IMR-90 (cell line): ENCODE data around the gene TGM2. TPM values are rescaled to one million over a fixed set of nuclear protein-coding genes. Genes with fewer than 3 reads are reported as not detected.

Experiments used
- ATAC-seq: fragments of 200-7000 bp; cut with Tn5 transposase; 2 replicates; pipeline ENCODE4 v1.9.1; 2020; ENCODE audit warnings: low read depth, mild to moderate bottlenecking, moderate library complexity
- BruUV-seq: library from RNA; stranded (reverse); fragments of 400-500 nt; replicated peaks from 2 replicates; lab custom pipeline; 2021; lab: Mats Ljungman, UMichigan
- CTCF ChIA-PET: fragments of 300-600 bp; formaldehyde crosslinking; extraction: SDS; loops from one replicate; lab custom pipeline; 2021; ENCODE audit warnings: antibody characterized with exemption; lab: Yijun Ruan, JAX
- POLR2A ChIA-PET: fragments of 300-600 bp; sonication (Branson Sonifier 250); formaldehyde crosslinking; loops from one replicate; lab custom pipeline; 2022; ENCODE audit warnings: antibody characterized with exemption; ENCODE audit not compliant: unreplicated experiment; lab: Charles Lee
- DNase-seq: peaks from one replicate; pipeline ENCODE4 v3.0.0; 2013
- H2AFZ ChIP-seq: replicated peaks from 2 replicates; pipeline ENCODE3; 2013; ENCODE audit warnings: low read length, mild to moderate bottlenecking; ENCODE audit not compliant: poor library complexity
- H2AK5ac ChIP-seq: 2 replicates; pipeline ENCODE4 v1.6.1; 2013; ENCODE audit warnings: low read depth, low read length, inconsistent platforms
- H2AK9ac ChIP-seq: replicated peaks from 2 replicates; pipeline ENCODE3; 2013; ENCODE audit warnings: mild to moderate bottlenecking, low read depth, low read length, moderate library complexity; ENCODE audit not compliant: poor library complexity
- H2BK120ac ChIP-seq: 2 replicates; pipeline ENCODE4 v1.6.1; 2013; ENCODE audit warnings: low read depth, low read length, inconsistent platforms
- H2BK15ac ChIP-seq: 3 replicates; pipeline ENCODE4 v1.6.1; 2013; ENCODE audit warnings: low read depth, low read length, inconsistent platforms
- H2BK20ac ChIP-seq: 2 replicates; pipeline ENCODE4 v1.6.1; 2013; ENCODE audit warnings: low read depth, mild to moderate bottlenecking, inconsistent platforms, low read length, moderate library complexity
- H2BK5ac ChIP-seq: 2 replicates; pipeline ENCODE4 v1.6.1; 2013; ENCODE audit warnings: mild to moderate bottlenecking, low read depth, low read length, inconsistent platforms; ENCODE audit not compliant: poor library complexity, severe bottlenecking
- H3K14ac ChIP-seq: replicated peaks from 2 replicates; pipeline ENCODE4 v1.6.1; 2013; ENCODE audit warnings: low read depth, low read length, inconsistent platforms
- H3K18ac ChIP-seq: 2 replicates; pipeline ENCODE4 v1.6.1; 2013; ENCODE audit warnings: low read depth, low read length, control low read depth
- H3K23ac ChIP-seq: 2 replicates; pipeline ENCODE4 v1.6.1; 2013; ENCODE audit warnings: low read depth, low read length, inconsistent platforms
- H3K27ac ChIP-seq: 2 replicates; pipeline ENCODE4 v1.5.1; 2013; ENCODE audit warnings: mild to moderate bottlenecking, control low read depth, low read length; ENCODE audit not compliant: insufficient read depth
- H3K27me3 ChIP-seq: 2 replicates; pipeline ENCODE4 v1.6.1; 2013; ENCODE audit warnings: low read length; ENCODE audit not compliant: control insufficient read depth, insufficient read depth
- H3K36me3 ChIP-seq: 2 replicates; pipeline ENCODE4 v1.6.1; 2013; ENCODE audit warnings: low read length, mixed read lengths; ENCODE audit not compliant: control insufficient read depth, insufficient read depth
- H3K4ac ChIP-seq: 2 replicates; pipeline ENCODE4 v1.6.1; 2013; ENCODE audit warnings: low read depth, low read length, inconsistent platforms
- H3K4me1 ChIP-seq: 2 replicates; pipeline ENCODE4 v1.6.1; 2013; ENCODE audit warnings: low read length, mixed read lengths; ENCODE audit not compliant: control insufficient read depth, insufficient read depth
- H3K4me2 ChIP-seq: 2 replicates; pipeline ENCODE4 v1.6.1; 2013; ENCODE audit warnings: low read depth, mild to moderate bottlenecking, control low read depth, low read length, moderate library complexity
- H3K4me3 ChIP-seq: 2 replicates; pipeline ENCODE4 v1.5.1; 2013; ENCODE audit warnings: low read depth, mild to moderate bottlenecking, control low read depth, low read length, moderate library complexity; ENCODE audit not compliant: insufficient read depth
- H3K56ac ChIP-seq: 2 replicates; pipeline ENCODE4 v1.6.1; 2013; ENCODE audit warnings: low read length, inconsistent platforms; ENCODE audit not compliant: insufficient read depth; ENCODE audit errors: extremely low read depth
- H3K79me1 ChIP-seq, 2 experiments: 2 replicates each; pipeline ENCODE4 v1.6.1; 2013; ENCODE audit warnings: low read length in 2 of 2, inconsistent platforms in 1 of 2, low read depth in 1 of 2
- H3K9ac ChIP-seq: 2 replicates; pipeline ENCODE4 v1.6.1; 2013; ENCODE audit warnings: low read depth, low read length, control low read depth
- H3K9me1 ChIP-seq: 2 replicates; pipeline ENCODE4 v1.6.1; 2013; ENCODE audit warnings: low read length, inconsistent platforms; ENCODE audit not compliant: insufficient read depth
- H3K9me3 ChIP-seq: 2 replicates; pipeline ENCODE4 v1.6.1; 2013; ENCODE audit warnings: low read length; ENCODE audit not compliant: control insufficient read depth, insufficient read depth
- H4K20me1 ChIP-seq: 2 replicates; pipeline ENCODE4 v1.6.1; 2013; ENCODE audit warnings: low read length, inconsistent platforms; ENCODE audit not compliant: insufficient read depth
- H4K5ac ChIP-seq: 2 replicates; pipeline ENCODE4 v1.6.1; 2013; ENCODE audit warnings: mild to moderate bottlenecking, low read depth, low read length, control low read depth
- H4K8ac ChIP-seq, 2 experiments: 2 replicates each; pipeline ENCODE4 v1.6.1; 2013; ENCODE audit warnings: low read depth in 2 of 2, low read length in 2 of 2, control low read depth in 1 of 2, inconsistent platforms in 1 of 2
- H4K91ac ChIP-seq: 2 replicates; pipeline ENCODE4 v1.6.1; 2013; ENCODE audit warnings: low read depth, low read length, inconsistent platforms; ENCODE audit not compliant: insufficient read depth
- ELK1 ChIP-seq: fragments of 150-350 bp; IDR thresholded peaks from 2 replicates; pipeline ENCODE4 v1.6.1; 2016; ENCODE audit warnings: low read depth, mild to moderate bottlenecking, low read length, moderate library complexity, borderline replicate concordance
- MAZ ChIP-seq: IDR thresholded peaks from 2 replicates; pipeline ENCODE4 v1.6.1; 2012; ENCODE audit warnings: low read depth, mild to moderate bottlenecking, low read length, improper control_type of control experiment, moderate library complexity, borderline replicate concordance
- NFE2L2 ChIP-seq: fragments of 150-350 bp; IDR thresholded peaks from 2 replicates; pipeline ENCODE4 v1.6.1; 2016; ENCODE audit warnings: low read depth, mild to moderate bottlenecking, low read length
- RAD21 ChIP-seq: IDR thresholded peaks from 2 replicates; pipeline ENCODE4 v1.6.1; 2012; ENCODE audit warnings: low read length, improper control_type of control experiment
- RCOR1 ChIP-seq: IDR thresholded peaks from 2 replicates; pipeline ENCODE4 v1.6.1; 2012; ENCODE audit warnings: mild to moderate bottlenecking, low read length, improper control_type of control experiment; ENCODE audit not compliant: insufficient replicate concordance
- SMC3 ChIP-seq: fragments of 150-350 bp; IDR thresholded peaks from 2 replicates; pipeline ENCODE4 v1.6.1; 2016; ENCODE audit warnings: low read depth, mild to moderate bottlenecking, antibody characterized with exemption, low read length, moderate library complexity
- USF2 ChIP-seq: fragments of 150-350 bp; IDR thresholded peaks from 2 replicates; pipeline ENCODE4 v1.6.1; 2017; ENCODE audit warnings: mild to moderate bottlenecking, antibody characterized with exemption, low read length, low read depth
- WGBS, 2 experiments: methylation state at CpG; one replicate each; pipeline versions ENCODE4 v1.1.5 to v1.1.7; 2013; ENCODE audit warnings: missing lambda C conversion rate in 2 of 2; ENCODE audit not compliant: insufficient read length in 1 of 2; ENCODE audit errors: extremely low coverage in 2 of 2; 5-methylcytosine and 5-hydroxymethylcytosine counted together
- dilution Hi-C: fragments of 300-500 bp; cut with HindIII; formaldehyde crosslinking; loops from one replicate; pipeline ENCODE4 v1.14.3; 2018; ENCODE audit warnings: low sequenced_read_pairs; ENCODE audit not compliant: unreplicated experiment
- in situ Hi-C: fragments of 300-500 bp; cut with MboI; formaldehyde crosslinking; loops from 3 replicates; pipeline ENCODE4 v1.14.3; 2019; ENCODE audit warnings: low sequenced_read_pairs, inconsistent platforms, mixed read lengths
- intact Hi-C: fragments of 100-400 bp; cut with micrococcal nuclease; formaldehyde crosslinking; loops from 2 replicates; pipeline ENCODE4 v1.10.0; 2022
- polyA plus RNA-seq, 3 experiments: library from polyadenylated mRNA; depleted of rRNA; stranded (reverse); fragments of >200 nt; gene quantifications; 2 replicates each; pipeline ENCODE4 v1.2.3, GENCODE V29; 2012; ENCODE audit warnings: low replicate concordance in 1 of 3
- total RNA-seq: library from RNA; depleted of rRNA; stranded (reverse); fragments of >200 nt; gene quantifications from 2 replicates; pipeline ENCODE4 v1.2.3, GENCODE V29; 2012

Gene TGM2
- total and polyA plus RNA-seq, 2 of the 4 experiments (the other 2 are of a cell fraction) = 239 to 268 TPM

GRCh38 chr20:38092260-38092857, 72.7 kb downstream of the TGM2 start (continued):
- TF ChIP-seq USF2 = no peak

- Histone ChIP-seq H3K4ac (peak overlapping the region; percentile 14; the same call in 1 of the 2 replicates), H3K9me3 (no peaks in the 10 kb centered on the region), H2AK5ac (peak overlapping the region; percentile 31; the same call in 1 of the 2 replicates), H3K27me3 (no peaks in the 10 kb centered on the region), H3K79me1 (peaks cover 15 to 61% of the 10 kb centered on the region in 2 experiments), H3K4me1 (peaks cover 26% of the 10 kb centered on the region), H2AFZ (no peak overlapping the region), H3K4me3 (no peak overlapping the region), H2BK120ac (peak overlapping the region; percentile 27), H3K56ac (peak overlapping the region; percentile 35), H4K8ac (peak overlapping the region; percentile 13 to 60; a peak in 3 of 4 replicates), H3K9ac (peak overlapping the region; percentile 24; the same call in 1 of the 2 replicates), H2BK20ac (peak overlapping the region; percentile 27; the same call in 1 of the 2 replicates), H4K20me1 (no peaks in the 10 kb centered on the region), H3K23ac (no peak overlapping the region; the same call in 1 of the 2 replicates), H3K36me3 (peaks cover 20% of the 10 kb centered on the region), H2BK15ac (peak overlapping the region; percentile 9; the same call in 1 of the 3 replicates), H2AK9ac (no peak overlapping the region), H2BK5ac (peak overlapping the region; percentile 60), H3K18ac (peak overlapping the region; percentile 57; the same call in 1 of the 2 replicates), H3K4me2 (peak overlapping the region; percentile 15; the same call in 1 of the 2 replicates), H3K14ac (peak overlapping the region; percentile 50), H4K5ac (peak overlapping the region; percentile 49; the same call in 1 of the 2 replicates), H3K9me1 (peaks cover 26% of the 10 kb centered on the region), H3K27ac (peak overlapping the region; percentile 82), H4K91ac (no peak overlapping the region)
- ChIA-PET CTCF (no interaction called here), POLR2A (no interaction called here)
- ATAC-seq (peak; percentile 38; the same call in 1 of the 2 replicates), DNase-seq (peak; percentile 27)
- no TSS peak for BruUV-seq
- intact Hi-C loops (no loop called here), dilution Hi-C loops (no loop called here), in situ Hi-C loops (no loop called here)
- no CpG with 5 or more reads among the region's 6 CpGs for WGBS, 2 experiments
- TF ChIP-seq MAZ (no peak), SMC3 (no peak), RCOR1 (no peak), ELK1 (no peak), USF2 (no peak), NFE2L2 (no peak), RAD21 (no peak)
These were observed 73.4 kb downstream of the TGM2 start for GRCh38 chr20:38091441-38092216.
